K562 (cell line): ENCODE measurements around the gene CHRNE. TPM values are rescaled to one million over a fixed set of nuclear protein-coding genes. Genes with fewer than 3 reads are reported as not detected.

Experiments
- ATAC-seq: fragments of 200-7000 bp; cut with Tn5 transposase; 3 replicates; pipeline ENCODE4 v1.9.1; 2020; ENCODE audit warnings: moderate library complexity
- BruUV-seq: library from RNA; stranded (reverse); fragments of 400-500 nt; replicated peaks from 2 replicates; lab custom pipeline; 2021; lab: Mats Ljungman, UMichigan
- CTCF ChIA-PET: fragments of 300-600 bp; formaldehyde crosslinking; extraction: SDS; loops from one replicate; lab custom pipeline; 2021; ENCODE audit warnings: low intra/inter-chr PET ratio; lab: Yijun Ruan, JAX
- POLR2A ChIA-PET: fragments of 300-600, 350-650 bp; sonication (Branson Sonifier 250); formaldehyde crosslinking; extraction: SDS; loops from one replicate; lab custom pipeline; 2021; ENCODE audit warnings: antibody characterized with exemption, inconsistent platforms; lab: Yijun Ruan, JAX
- DNase-seq, 4 experiments: peaks; one replicate each; pipeline versions ENCODE4 v3.0.0 to v3.0.0-alpha.2; 2011 to 2018; ENCODE audit warnings: low spot score in 3 of 4, mixed read lengths in 3 of 4; ENCODE audit errors: extremely low read depth in 1 of 4
- FAIRE-seq: peaks from 2 replicates; lab custom pipeline; 2011; peaks lifted over from hg19 to GRCh38; lab: Jason Lieb, UNC
- H2AFZ ChIP-seq: 2 replicates; pipeline ENCODE4 v1.6.0; 2011; ENCODE audit warnings: low read depth, low read length, control low read depth, inconsistent platforms
- H3K27ac ChIP-seq: fragments of 200-600 bp; 3 replicates; pipeline ENCODE4 v1.8.0; 2011; ENCODE audit warnings: low read depth, mild to moderate bottlenecking, control low read depth, inconsistent platforms, low read length, moderate library complexity, mixed read lengths; ENCODE audit errors: extremely low read depth
- H3K27me3 ChIP-seq, 2 experiments: fragments of 300-600 bp in 1 of 2; 2 replicates in 1 of 2; 3 replicates in 1 of 2; pipeline versions ENCODE4 v1.6.0 to v1.8.0; 2011; ENCODE audit warnings: inconsistent platforms in 2 of 2, low read length in 2 of 2, mild to moderate bottlenecking in 1 of 2, mixed read lengths in 1 of 2, moderate library complexity in 1 of 2; ENCODE audit not compliant: control insufficient read depth in 2 of 2, insufficient read depth in 2 of 2
- H3K36me3 ChIP-seq: fragments of 300-600 bp; 3 replicates; pipeline ENCODE4 v1.8.0; 2011; ENCODE audit warnings: mild to moderate bottlenecking, low read length, inconsistent platforms; ENCODE audit not compliant: control insufficient read depth, insufficient read depth
- H3K4me1 ChIP-seq, 2 experiments: fragments of 200-600 bp in 1 of 2; replicated peaks in 1 of 2; 2 replicates in 1 of 2; 3 replicates in 1 of 2; pipeline versions ENCODE4 v1.5.1 to v1.8.0; 2011; ENCODE audit warnings: inconsistent platforms in 2 of 2, low read length in 2 of 2, mild to moderate bottlenecking in 1 of 2, mixed read lengths in 1 of 2, moderate library complexity in 1 of 2; ENCODE audit not compliant: control insufficient read depth in 2 of 2, insufficient read depth in 2 of 2
- H3K4me2 ChIP-seq: 2 replicates; pipeline ENCODE4 v1.6.1; 2011; ENCODE audit warnings: low read length, control low read depth, inconsistent platforms, mixed read lengths; ENCODE audit not compliant: insufficient read depth
- H3K4me3 ChIP-seq: fragments of 200-600 bp; sonication (generic), shearing (Covaris generic); 2 replicates; pipeline ENCODE4 v1.5.1; 2016; ENCODE audit warnings: control low read depth, inconsistent platforms
- H3K79me2 ChIP-seq: fragments of 200-600 bp; 3 replicates; pipeline ENCODE4 v1.8.0; 2011; ENCODE audit warnings: low read length, inconsistent platforms; ENCODE audit not compliant: control insufficient read depth, insufficient read depth
- H3K9ac ChIP-seq, 2 experiments: 2 replicates each; pipeline versions ENCODE4 v1.6.0 to v1.6.1; 2011; ENCODE audit warnings: low read depth in 2 of 2, low read length in 2 of 2, control low read depth in 1 of 2, inconsistent platforms in 1 of 2, mild to moderate bottlenecking in 1 of 2, mixed read lengths in 1 of 2; ENCODE audit not compliant: insufficient read depth in 1 of 2
- H3K9me1 ChIP-seq: one replicate; pipeline ENCODE4 v1.6.0; 2011; ENCODE audit warnings: inconsistent platforms, mild to moderate bottlenecking, low read length, moderate library complexity; ENCODE audit not compliant: control insufficient read depth, insufficient read depth
- H3K9me3 ChIP-seq: replicated peaks from 2 replicates; pipeline ENCODE4 v1.5.1; 2011; ENCODE audit warnings: low read depth, low read length, inconsistent platforms; ENCODE audit not compliant: control insufficient read depth, insufficient read depth
- H4K20me1 ChIP-seq: replicated peaks from 2 replicates; pipeline ENCODE4 v1.6.1; 2011; ENCODE audit warnings: low read length, inconsistent platforms, mixed read lengths; ENCODE audit not compliant: control insufficient read depth, insufficient read depth
- CBX2 ChIP-seq: fragments of 200-600 bp; sonication (generic); IDR thresholded peaks from one replicate; pipeline ENCODE4 v1.6.1; 2012; ENCODE audit warnings: mild to moderate bottlenecking, low read length, inconsistent platforms; ENCODE audit not compliant: insufficient read depth, poor library complexity, severe bottlenecking
- GTF2A2 ChIP-seq: IDR thresholded peaks from 2 replicates; pipeline ENCODE4 v1.6.1; 2016; ENCODE audit warnings: mild to moderate bottlenecking, missing genetic modification characterization, missing compliant biosample characterization
- POLR2G ChIP-seq: fragments of 200-400 bp; formaldehyde crosslinking; IDR thresholded peaks from 2 replicates; pipeline ENCODE4 v1.6.1; 2017; ENCODE audit warnings: low read depth, mild to moderate bottlenecking, antibody characterized with exemption, low read length, moderate library complexity
- ZBTB33 ChIP-seq: sonication (generic); formaldehyde crosslinking; IDR thresholded peaks from 2 replicates; pipeline ENCODE4 v1.8.1; 2023; ENCODE audit warnings: mild to moderate bottlenecking, missing genetic modification reagents
- ZNF324 ChIP-seq: fragments of 250-450 bp; sonication (Bioruptor Pico); IDR thresholded peaks from 2 replicates; pipeline ENCODE4 v1.4.0; 2020; ENCODE audit warnings: mild to moderate bottlenecking
- whole genome bisulfite sequencing: fragments of 100-300 bp; shearing (Covaris generic); methylation state at CpG from one replicate; pipeline ENCODE4 v1.1.6; 2016; ENCODE audit warnings: low coverage, mixed read lengths; ENCODE audit not compliant: insufficient coverage; ENCODE audit errors: missing lambda C conversion rate; 5-methylcytosine and 5-hydroxymethylcytosine counted together
- in situ Hi-C: fragments of 300-500 bp; cut with MboI; formaldehyde crosslinking; loops from 4 replicates; pipeline ENCODE4 v1.15.0; 2018; ENCODE audit warnings: inconsistent platforms, mixed read lengths
- intact Hi-C: fragments of 100-400 bp; cut with micrococcal nuclease; formaldehyde crosslinking; loops from 2 replicates; pipeline ENCODE4 v1.14.2; 2022
- polyA plus RNA-seq, 8 experiments: library from polyadenylated mRNA; depleted of rRNA in 4 of 8; stranded (reverse) in 5 of 8; unstranded in 3 of 8; fragments of >200 nt; fragmentation: Nextera tagmentation in 2 of 8; fragmentation: Illumina TruSeq in 1 of 8; extraction: Ambion mirVana in 2 of 8; extraction: Trizol in 1 of 8; gene quantifications; 2 replicates each; pipeline versions ENCODE4 v1.2.1 to v1.2.3, GENCODE V29; 2011 to 2014; ENCODE audit warnings: inconsistent platforms in 1 of 8, missing spikeins in 1 of 8
- total RNA-seq, 7 experiments: library from RNA; depleted of rRNA in 6 of 7; stranded (reverse); fragments of >200 nt in 6 of 7; fragmentation: Illumina TruSeq in 2 of 7; extraction: Trizol in 2 of 7; gene quantifications; 2 replicates each; pipeline versions ENCODE4 v1.2.1 to v1.2.3, GENCODE V29; 2011 to 2021; ENCODE audit warnings: low replicate concordance in 1 of 7

CHRNE gene
- total and polyA plus RNA-seq, 9 of the 15 experiments (the other 6 are each of a cell fraction or from before 2014, with no cell fraction given), result not detected

GRCh38 chr17:4901108-4901647, 1.7 kb downstream of the CHRNE start:
- WGBS, result 100% methylated on average over 4 of the region's 37 CpGs
- intact Hi-C loops (loop anchor here (10.0 kb wide), 1 partner anchor 64 kb away; the partner anchor contains the start of gene SPAG7), in situ Hi-C loops (no loop called here)
- Histone ChIP-seq H3K9me1 (peaks cover 2% of the 10 kb centered on the region), H2AFZ (no peak overlapping the region), H3K36me3 (peaks cover 6% of the 10 kb centered on the region; the same call in 1 of the 3 replicates), H3K79me2 (no peaks in the 10 kb centered on the region), H3K27ac (no peak overlapping the region), H3K9ac (no peak overlapping the region), H3K4me1 (peaks cover 14 to 33% of the 10 kb centered on the region in 2 experiments), H3K27me3 (no peaks in the 10 kb centered on the region; a peak in 1 of 5 replicates), H3K4me2 (no peak overlapping the region), H3K9me3 (no peaks in the 10 kb centered on the region), H4K20me1 (no peaks in the 10 kb centered on the region), H3K4me3 (no peak overlapping the region)
- TF ChIP-seq ZBTB33 (CRISPR knock-in tag), result peak; percentile 77; the same call in 1 of the 2 replicates
- TF ChIP-seq POLR2G, result peak; percentile 7; the same call in 1 of the 2 replicates
- no peak for TF ChIP-seq ZNF324 (CRISPR knock-in tag)
- no peak for TF ChIP-seq GTF2A2 (tag)
- no peak for TF ChIP-seq CBX2
- DNase-seq, result no peak
- no peak for ATAC-seq
- BruUV-seq, result no TSS peak
- ChIA-PET CTCF (no interaction called here), POLR2A (interaction anchor here (0.7 kb wide), 2 partner anchors 37 to 68 kb away, joined by 3 read pairs; no protein-coding TSS in a partner anchor)
- no peak for FAIRE-seq
